Activated naive CD4-positive, alpha-beta T cell treated with anti-CD3 and anti-CD28 coated beads, Interleukin-2, amount 50 U/mL, for 72 hours (primary cell): ENCODE results near the gene TBC1D4. TPM values are rescaled to one million over a fixed set of nuclear protein-coding genes. Genes with fewer than 3 reads are reported as not detected.
A peak's percentile ranks its signal among the peaks of the same experiment; 100 is the strongest.
"Not testable (repeated sequence)": the region's sequence is repeated elsewhere in the genome, so short reads cannot be mapped to it uniquely, and the experiment has no call there.

Experiments
- ATAC-seq, 2 donors: fragments of 150-1000 bp; cut with Tn5 transposase; 2 replicates each; pipeline ENCODE4 v1.10.0; 2021; ENCODE audit warnings: mild to moderate bottlenecking in 2 of 2, moderate library complexity in 2 of 2
- DNase-seq, 2 donors: peaks; one replicate each; pipeline ENCODE4 v3.0.0; 2021 to 2022; ENCODE audit warnings: low spot score in 2 of 2
- H3K27ac Mint-ChIP-seq, 2 donors: one replicate each; pipeline ENCODE4 v1.8.0; 2022; ENCODE audit warnings: mild to moderate bottlenecking in 2 of 2, mixed read lengths in 2 of 2
- H3K36me3 Mint-ChIP-seq, 2 donors: one replicate each; pipeline ENCODE4 v1.8.0; 2022; ENCODE audit warnings: mixed read lengths in 2 of 2
- H3K9me3 Mint-ChIP-seq, 2 donors: one replicate each; pipeline ENCODE4 v1.8.0; 2022; ENCODE audit warnings: mixed read lengths in 2 of 2
- total RNA-seq, 2 donors: library from RNA; stranded (reverse); gene quantifications; one replicate each; pipeline ENCODE4 v1.2.3, GENCODE V29; 2022

TBC1D4 gene
- total RNA-seq, 2 donors from 2014 or later, result 29.6 to 30.5 TPM

DNA sequence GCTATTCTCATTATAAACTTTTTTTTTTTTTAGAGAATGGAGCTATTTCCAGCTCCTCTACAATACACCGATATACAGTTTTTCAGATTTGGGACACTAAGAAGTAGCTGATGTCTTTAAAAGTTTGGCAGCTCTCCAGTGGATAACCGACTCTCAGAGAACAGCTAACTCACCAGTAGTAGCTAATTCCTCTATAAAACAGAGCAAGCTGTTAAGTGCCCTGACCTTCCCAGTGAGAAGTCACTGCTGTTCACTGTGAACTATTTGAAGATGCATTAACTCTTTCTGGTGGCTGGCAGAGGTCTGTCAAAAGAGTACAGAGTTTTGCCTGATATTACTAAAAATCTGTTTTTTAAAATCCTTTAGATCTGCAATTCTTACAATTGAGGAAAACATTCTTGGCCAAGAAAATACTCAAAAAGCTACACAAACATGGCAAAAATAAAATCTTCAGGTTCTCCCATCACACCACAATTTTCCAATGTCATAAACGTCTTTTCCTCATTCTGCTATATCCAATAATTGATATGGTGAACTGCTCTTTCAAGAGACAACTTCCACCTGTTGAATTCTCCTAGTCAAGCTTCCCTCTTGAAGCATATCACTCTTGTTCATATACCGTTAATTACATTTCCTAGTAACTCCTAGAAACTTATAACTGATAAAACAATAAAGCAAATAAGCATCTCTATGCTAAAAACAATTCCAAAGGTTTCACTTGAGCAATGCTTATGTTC is 44.2 kb downstream of the TBC1D4 start:
- no peaks in the 10 kb centered on the region for H3K36me3 Mint-ChIP-seq
- DNase-seq (no peak), ATAC-seq (no peak)
- H3K27ac Mint-ChIP-seq, result no peak overlapping the region
- H3K9me3 Mint-ChIP-seq, result no peaks in the 10 kb centered on the region

- not testable (repeated sequence) for H3K9me3 Mint-ChIP-seq, DNase-seq, ATAC-seq, H3K27ac Mint-ChIP-seq, H3K36me3 Mint-ChIP-seq
Measured at GRCh38 chr13:75434126-75434525, 47.8 kb downstream of the TBC1D4 start.

DNA sequence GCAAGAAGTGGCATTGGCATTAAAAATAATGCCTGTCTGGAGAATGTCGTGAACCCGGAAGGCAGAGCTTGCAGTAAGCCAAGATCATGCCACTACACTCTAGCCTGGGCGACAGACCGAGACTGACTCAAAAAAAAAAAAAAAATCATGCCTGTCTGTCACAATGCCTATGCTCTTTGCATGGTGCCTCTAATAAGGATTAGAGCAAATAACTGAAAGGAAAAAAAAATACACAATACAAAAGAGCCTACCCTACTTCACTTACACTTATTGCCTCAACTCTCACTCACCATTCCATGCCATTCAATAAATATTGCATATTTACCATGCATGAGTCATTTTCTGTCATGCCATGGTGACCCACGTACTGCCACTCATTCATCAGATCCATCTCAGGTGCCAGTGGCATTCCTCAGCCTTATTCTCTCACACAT is 49.1 kb downstream of the TBC1D4 start:
- ATAC-seq, result no peak
- no peaks in the 10 kb centered on the region for H3K9me3 Mint-ChIP-seq
- no peak for DNase-seq
- no peaks in the 10 kb centered on the region for H3K36me3 Mint-ChIP-seq
- H3K27ac Mint-ChIP-seq, result no peak overlapping the region

DNA sequence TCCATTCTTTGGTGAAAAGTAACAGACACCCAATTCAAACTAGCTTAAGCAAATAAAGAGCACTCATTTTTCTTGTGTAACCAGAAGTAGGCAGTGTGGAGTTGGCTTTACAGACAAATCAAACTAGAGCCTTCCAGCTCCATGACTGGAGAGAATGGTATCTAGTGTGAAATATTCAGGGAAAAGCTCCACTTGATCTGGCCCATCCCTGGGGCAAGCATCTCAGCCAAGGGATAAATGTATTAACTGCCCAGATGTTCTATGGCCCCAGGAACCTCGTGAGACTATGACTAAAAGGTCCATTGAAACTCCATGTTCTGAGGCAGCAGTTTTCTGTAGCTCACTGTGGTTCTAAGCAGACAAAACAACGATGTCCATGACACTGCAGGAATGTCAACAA is 49.9 kb downstream of the TBC1D4 start:
- no peak for DNase-seq
- H3K27ac Mint-ChIP-seq, result no peak overlapping the region
- ATAC-seq, result no peak
- no peaks in the 10 kb centered on the region for H3K9me3 Mint-ChIP-seq
- H3K36me3 Mint-ChIP-seq, result no peaks in the 10 kb centered on the region

GRCh38 chr13:75430436-75431209 is 51.3 kb downstream of the TBC1D4 start:
- Mint-ChIP-seq H3K9me3 (no peaks in the 10 kb centered on the region), H3K27ac (no peak overlapping the region)
- no peak for ATAC-seq

GRCh38 chr13:75426421-75426820 is 55.5 kb downstream of the TBC1D4 start:
- Mint-ChIP-seq H3K9me3 (no peaks in the 10 kb centered on the region), H3K27ac (no peak overlapping the region), H3K36me3 (no peaks in the 10 kb centered on the region)
- DNase-seq (no peak), ATAC-seq (no peak)

More at GRCh38 chr13:75430436-75431209, 51.3 kb downstream of the TBC1D4 start:
- no peak for DNase-seq
- no peaks in the 10 kb centered on the region for H3K36me3 Mint-ChIP-seq

DNA sequence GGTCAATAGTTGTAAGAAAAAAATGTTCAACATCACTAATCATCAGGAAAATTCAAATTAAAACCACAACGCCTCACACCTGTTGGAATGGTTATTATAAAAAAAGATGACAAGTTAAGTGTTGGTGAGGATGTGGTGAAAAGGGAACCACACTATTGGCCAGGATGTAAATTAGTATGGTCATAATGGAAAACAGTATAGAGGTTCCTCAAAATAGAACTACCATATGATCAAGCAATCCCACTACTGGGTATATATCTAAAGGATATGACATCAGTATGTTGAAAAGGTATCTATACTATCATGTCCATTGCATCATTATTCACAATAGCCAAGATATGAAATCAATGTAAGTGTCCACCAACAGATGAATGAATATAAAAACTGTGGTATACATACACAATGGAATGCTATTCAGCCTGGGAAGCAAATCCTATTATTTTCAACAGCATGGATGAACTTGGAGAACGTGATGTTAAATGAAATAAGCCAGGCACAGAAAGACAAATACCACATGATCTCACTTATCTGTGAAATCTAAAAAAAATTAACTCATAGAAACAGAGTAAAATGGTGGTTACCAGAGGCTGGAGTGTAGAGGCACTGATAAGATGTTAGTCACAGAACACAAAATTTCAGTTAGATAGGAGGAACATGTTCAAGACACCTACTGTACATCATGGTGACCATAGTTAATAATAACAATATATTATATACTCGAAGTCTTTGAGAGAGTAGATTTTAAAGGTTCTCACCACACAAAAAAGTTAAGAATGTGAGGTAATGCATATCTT is 56.6 kb downstream of the TBC1D4 start:
- ATAC-seq (no peak), DNase-seq (no peak)
- no peaks in the 10 kb centered on the region for H3K36me3 Mint-ChIP-seq
- H3K27ac Mint-ChIP-seq, result no peak overlapping the region
- H3K9me3 Mint-ChIP-seq, result no peaks in the 10 kb centered on the region

- H3K9me3 Mint-ChIP-seq, result no peaks in the 10 kb centered on the region
- ATAC-seq, result no peak
Measured at GRCh38 chr13:75423946-75424345, 58.0 kb downstream of the TBC1D4 start.

DNA sequence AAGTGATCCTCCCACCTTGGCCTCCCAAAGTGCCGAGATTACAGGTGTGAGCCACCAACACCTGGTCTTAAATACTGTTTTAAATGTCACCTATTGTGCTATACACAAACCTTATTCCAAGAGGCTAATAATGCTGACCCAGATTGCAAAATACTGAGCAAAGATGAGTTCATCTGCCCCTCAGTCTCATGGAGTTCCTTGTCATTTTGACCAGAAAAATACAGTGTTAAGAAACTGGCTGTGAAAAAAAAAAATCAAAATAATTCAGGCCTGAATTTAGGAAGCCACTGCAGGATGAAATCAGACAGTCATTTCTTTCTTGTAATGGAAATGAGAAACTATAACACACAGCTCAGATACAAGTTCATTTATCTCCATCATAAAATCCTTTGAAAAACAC is 59.9 kb downstream of the TBC1D4 start:
- no peaks in the 10 kb centered on the region for H3K9me3 Mint-ChIP-seq
- DNase-seq (no peak), ATAC-seq (no peak)
- no peaks in the 10 kb centered on the region for H3K36me3 Mint-ChIP-seq
- no peak overlapping the region for H3K27ac Mint-ChIP-seq

More at GRCh38 chr13:75423946-75424345, 58.0 kb downstream of the TBC1D4 start:
- H3K36me3 Mint-ChIP-seq, result no peaks in the 10 kb centered on the region
- H3K27ac Mint-ChIP-seq, result no peak overlapping the region
- DNase-seq, result no peak

DNA sequence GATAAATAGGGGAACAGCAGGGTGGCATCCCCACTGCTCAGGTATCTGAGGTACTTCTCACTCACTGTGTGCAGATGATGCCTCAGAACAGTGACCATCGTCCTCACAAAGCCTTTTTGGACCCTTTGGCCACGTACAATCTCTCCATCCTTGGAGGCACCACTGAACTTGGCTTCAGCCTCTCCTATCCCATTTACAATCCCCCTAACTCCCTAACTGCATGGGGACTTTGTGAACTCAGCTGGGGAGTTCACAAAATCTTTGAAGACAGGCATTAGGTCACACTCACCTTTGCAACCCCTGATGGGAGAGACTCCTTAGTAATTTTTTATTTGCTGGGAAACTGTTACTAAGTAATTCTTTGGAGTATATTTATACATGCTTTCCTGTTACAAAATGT is 60.8 kb downstream of the TBC1D4 start:
- H3K36me3 Mint-ChIP-seq, result no peaks in the 10 kb centered on the region
- ATAC-seq (no peak), DNase-seq (no peak)
- no peak overlapping the region for H3K27ac Mint-ChIP-seq
- H3K9me3 Mint-ChIP-seq, result no peaks in the 10 kb centered on the region

GRCh38 chr13:75419656-75420055 is 62.3 kb downstream of the TBC1D4 start:
- ATAC-seq (no peak), DNase-seq (no peak)
- no peak overlapping the region for H3K27ac Mint-ChIP-seq
- H3K9me3 Mint-ChIP-seq, result no peaks in the 10 kb centered on the region
- H3K36me3 Mint-ChIP-seq, result no peaks in the 10 kb centered on the region

- DNase-seq (no peak), ATAC-seq (no peak)
- no peak overlapping the region for H3K27ac Mint-ChIP-seq
- H3K36me3 Mint-ChIP-seq, result no peaks in the 10 kb centered on the region
- peaks cover 0 to 3% of the 10 kb centered on the region in 2 donors for H3K9me3 Mint-ChIP-seq
Measured at GRCh38 chr13:75418997-75419396, 63.0 kb downstream of the TBC1D4 start.

- Mint-ChIP-seq H3K9me3 (peaks cover 0 to 3% of the 10 kb centered on the region in 2 donors), H3K36me3 (no peaks in the 10 kb centered on the region), H3K27ac (no peak overlapping the region)
- no peak for ATAC-seq
- no peak for DNase-seq
Measured at GRCh38 chr13:75418186-75418843, 63.7 kb downstream of the TBC1D4 start.

DNA sequence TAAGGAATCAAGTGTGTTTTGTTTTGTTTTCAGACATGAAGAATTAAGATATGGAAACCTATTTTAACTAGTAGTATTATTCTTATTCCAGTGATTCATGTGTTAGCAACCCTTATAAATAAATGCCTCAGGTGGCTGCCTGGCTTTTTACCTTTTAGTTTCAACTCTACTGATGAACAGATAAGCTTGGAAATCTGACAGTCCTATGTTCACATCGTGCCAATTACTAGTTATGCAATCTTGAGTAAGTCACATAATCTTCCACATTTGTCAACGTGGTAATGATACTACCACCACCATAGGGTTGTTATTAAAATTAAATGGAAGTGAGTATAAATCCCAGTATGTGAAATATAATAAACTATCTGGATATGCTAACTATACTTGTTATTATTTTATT is 64.3 kb downstream of the TBC1D4 start:
- Mint-ChIP-seq H3K9me3 (peaks cover 0 to 3% of the 10 kb centered on the region in 2 donors), H3K27ac (no peak overlapping the region), H3K36me3 (no peaks in the 10 kb centered on the region)
- ATAC-seq (no peak), DNase-seq (no peak)

GRCh38 chr13:75417012-75417384 is 65.0 kb downstream of the TBC1D4 start:
- Mint-ChIP-seq H3K9me3 (peaks cover 0 to 3% of the 10 kb centered on the region in 2 donors), H3K36me3 (no peaks in the 10 kb centered on the region), H3K27ac (peak overlapping the region in 1 of 2 donors; percentile 58)
- ATAC-seq, result no peak
- no peak for DNase-seq

DNA sequence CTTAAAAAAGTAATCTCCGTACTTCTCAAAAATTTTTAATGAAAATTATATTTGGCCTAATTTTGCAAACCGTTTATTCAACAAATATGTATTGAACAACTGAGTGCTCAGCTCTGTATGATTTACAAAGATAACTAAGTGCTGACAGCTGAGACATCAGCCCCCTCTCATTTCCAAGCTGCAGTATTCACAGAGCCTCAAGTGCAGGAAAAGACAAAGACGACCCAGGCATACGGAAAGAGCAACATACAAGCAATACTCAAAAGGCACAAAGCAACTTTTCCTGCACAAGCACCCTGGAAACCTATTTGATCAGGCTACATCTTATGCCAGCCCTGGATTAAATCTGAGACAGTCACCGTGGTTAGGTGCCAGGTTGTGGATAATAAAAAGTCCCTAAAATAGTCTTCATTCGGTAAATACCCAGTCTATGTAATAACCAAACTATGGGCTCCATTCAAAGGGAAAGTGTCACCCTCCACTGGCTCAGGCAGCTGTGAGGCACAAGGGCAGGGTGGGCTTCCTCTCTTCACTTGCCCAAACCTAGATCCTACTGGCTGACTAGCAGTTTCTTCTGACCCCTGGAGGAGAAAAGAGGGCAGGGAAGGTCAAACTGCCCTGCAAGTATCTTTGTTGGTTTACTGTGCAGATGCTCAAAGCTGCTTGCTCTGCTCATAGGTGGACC is 65.5 kb downstream of the TBC1D4 start:
- no peaks in the 10 kb centered on the region for H3K36me3 Mint-ChIP-seq
- H3K9me3 Mint-ChIP-seq, result peaks cover 0 to 3% of the 10 kb centered on the region in 2 donors
- no peak for DNase-seq
- ATAC-seq, result no peak
- no peak overlapping the region for H3K27ac Mint-ChIP-seq
